Ovary (tissue), 3 donors: Measurements from ENCODE around the gene MYL5.

ENCODE experiments used
- CTCF ChIP-seq, 3 donors: fragments of 450-650 bp in 2 of 3; fragments of 200-600 bp in 1 of 3; IDR thresholded peaks; one replicate each; pipeline versions ENCODE4 v1.5.1 to v1.8.0; 2016 to 2022; ENCODE audit warnings: antibody characterized with exemption in 3 of 3, mild to moderate bottlenecking in 1 of 3
- POLR2A ChIP-seq: fragments of 450-650 bp; IDR thresholded peaks from one replicate; pipeline ENCODE4 v1.6.1; 2017; ENCODE audit warnings: antibody characterized with exemption, mild to moderate bottlenecking, moderate library complexity
- donor health status: DM: no; HTN: no; CAD: no.

- TF ChIP-seq POLR2A (no peak), CTCF (IDR thresholded peaks at IDR 0.05) (no peak)
Observed at GRCh38 chr4:632926-633325, 41.4 kb upstream of the MYL5 start.
